ENCODE data around the gene TPM1.

DNA sequence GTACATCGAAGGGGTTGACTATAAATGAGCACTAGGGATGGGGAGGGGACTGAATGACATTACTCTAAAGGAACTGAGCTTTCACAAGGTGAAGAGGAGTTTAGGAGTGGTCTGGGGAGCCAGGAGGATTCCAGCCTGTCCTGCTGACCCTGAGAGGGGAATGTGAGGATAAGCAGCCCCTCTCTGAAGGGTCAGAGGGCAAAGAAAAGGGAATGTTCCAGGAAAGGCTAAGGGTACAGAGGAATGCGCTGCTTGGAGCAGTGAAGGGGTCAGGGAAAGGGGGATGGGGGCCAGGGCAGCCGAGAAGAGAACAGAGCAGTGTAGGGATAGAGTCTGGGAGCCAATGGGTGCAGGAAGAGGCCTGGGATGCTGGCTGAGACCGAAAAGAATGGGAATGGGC, 28.0 kb upstream of the TPM1 start:
- no peak for TF ChIP-seq CTCF (conservative IDR thresholded peaks at IDR 0.05; ENCODE audit: low read depth, low read length)
- TF ChIP-seq MAFK (IDR thresholded peaks at IDR 0.05; ENCODE audit: low read depth, low read length), result no peak
- TF ChIP-seq RCOR1 (IDR thresholded peaks at IDR 0.05; ENCODE audit: insufficient replicate concordance, low read length), result no peak
- TF ChIP-seq USF2 (IDR thresholded peaks at IDR 0.05; ENCODE audit: low read depth, low read length), result no peak
- no peak for TF ChIP-seq POLR2A (IDR thresholded peaks at IDR 0.05; ENCODE audit: low read depth, low read length)
- no peak for TF ChIP-seq CHD1 (IDR thresholded peaks at IDR 0.05; ENCODE audit: low read depth, low read length)
- no peak for TF ChIP-seq RAD21 (IDR thresholded peaks at IDR 0.05; ENCODE audit: low read length)
- no peak for TF ChIP-seq RFX5 (IDR thresholded peaks at IDR 0.05; ENCODE audit: low read depth, low read length)
- no peak for TF ChIP-seq SMC3 (IDR thresholded peaks at IDR 0.05; ENCODE audit: low read depth, low read length)
- TF ChIP-seq BHLHE40 (IDR thresholded peaks at IDR 0.05; ENCODE audit: low read depth, low read length), result no peak
- TF ChIP-seq CEBPB (IDR thresholded peaks at IDR 0.05; ENCODE audit: low read depth, low read length), result no peak
- TF ChIP-seq MXI1 (IDR thresholded peaks at IDR 0.05; ENCODE audit: borderline replicate concordance, low read depth, low read length), result no peak
- TF ChIP-seq NFE2L2 (IDR thresholded peaks at IDR 0.05; ENCODE audit: low read depth, low read length), result no peak
- TF ChIP-seq, protein P1, sequence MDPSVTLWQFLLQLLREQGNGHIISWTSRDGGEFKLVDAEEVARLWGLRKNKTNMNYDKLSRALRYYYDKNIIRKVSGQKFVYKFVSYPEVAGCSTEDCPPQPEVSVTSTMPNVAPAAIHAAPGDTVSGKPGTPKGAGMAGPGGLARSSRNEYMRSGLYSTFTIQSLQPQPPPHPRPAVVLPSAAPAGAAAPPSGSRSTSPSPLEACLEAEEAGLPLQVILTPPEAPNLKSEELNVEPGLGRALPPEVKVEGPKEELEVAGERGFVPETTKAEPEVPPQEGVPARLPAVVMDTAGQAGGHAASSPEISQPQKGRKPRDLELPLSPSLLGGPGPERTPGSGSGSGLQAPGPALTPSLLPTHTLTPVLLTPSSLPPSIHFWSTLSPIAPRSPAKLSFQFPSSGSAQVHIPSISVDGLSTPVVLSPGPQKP (IDR thresholded peaks at IDR 0.05; ENCODE audit: borderline replicate concordance, low read depth, low read length), result no peak
